ENCODE measurements around the gene PHACTR1. TPM values are rescaled to one million over a fixed set of nuclear protein-coding genes. Genes with fewer than 3 reads are reported as not detected.

Gene PHACTR1
- total and polyA plus RNA-seq, 2 of the 4 experiments (the other 2 are of a cell fraction), result not detected

GRCh38 chr6:13229205-13230085 is 512.9 kb downstream of the PHACTR1 start:
- H3K79me1 ChIP-seq (ENCODE audit: low read depth in 1 of 2, low read length in 2 of 2), result no peaks in the 10 kb centered on the region
- H4K20me1 ChIP-seq (ENCODE audit: insufficient read depth, low read length), result no peaks in the 10 kb centered on the region
- H3K18ac ChIP-seq (ENCODE audit: low read depth, low read length), result no peak overlapping the region
- H3K36me3 ChIP-seq (ENCODE audit: control insufficient read depth, insufficient read depth, low read length), result no peaks in the 10 kb centered on the region
- no peak overlapping the region for H3K23ac ChIP-seq (ENCODE audit: low read depth, low read length)
- no peak overlapping the region for H3K4me2 ChIP-seq (ENCODE audit: low read depth, low read length)
- H3K56ac ChIP-seq (ENCODE audit: extremely low read depth, insufficient read depth, low read length), result no peak overlapping the region
- no peak overlapping the region for H2AFZ ChIP-seq (replicated peaks; ENCODE audit: low read length, poor library complexity)
- dilution Hi-C loops (cut with HindIII; ENCODE audit: low sequenced_read_pairs, unreplicated experiment), result no loop called here
- ATAC-seq (ENCODE audit: low read depth), result no peak
- H2BK120ac ChIP-seq (ENCODE audit: low read depth, low read length), result no peak overlapping the region
- H3K4me1 ChIP-seq (ENCODE audit: control insufficient read depth, insufficient read depth, low read length), result no peaks in the 10 kb centered on the region
- no peak overlapping the region for H3K4me3 ChIP-seq (ENCODE audit: insufficient read depth, low read depth, low read length)
- no peak overlapping the region for H4K8ac ChIP-seq (ENCODE audit: low read depth in 2 of 2, low read length in 2 of 2)
- H3K9ac ChIP-seq (ENCODE audit: low read depth, low read length), result no peak overlapping the region
- H3K9me1 ChIP-seq (ENCODE audit: insufficient read depth, low read length), result no peaks in the 10 kb centered on the region
- peak overlapping the region; percentile 28 for H2AK9ac ChIP-seq (replicated peaks; ENCODE audit: low read depth, low read length, poor library complexity)
- H3K27me3 ChIP-seq (ENCODE audit: control insufficient read depth, insufficient read depth, low read length), result peaks cover 2% of the 10 kb centered on the region; the same call in 1 of the 2 replicates
- no peak overlapping the region for H2BK5ac ChIP-seq (ENCODE audit: low read depth, low read length, poor library complexity, severe bottlenecking)
- H4K91ac ChIP-seq (ENCODE audit: insufficient read depth, low read depth, low read length), result no peak overlapping the region
- no peak overlapping the region for H2BK20ac ChIP-seq (ENCODE audit: low read depth, low read length)
- H3K27ac ChIP-seq (ENCODE audit: insufficient read depth, low read length), result no peak overlapping the region
- no peak overlapping the region for H3K14ac ChIP-seq (replicated peaks; ENCODE audit: low read depth, low read length)
- no peak overlapping the region for H4K5ac ChIP-seq (ENCODE audit: low read depth, low read length)
- H2BK15ac ChIP-seq (ENCODE audit: low read depth, low read length), result no peak overlapping the region
- intact Hi-C loops (cut with micrococcal nuclease), result no loop called here
- H3K4ac ChIP-seq (ENCODE audit: low read depth, low read length), result no peak overlapping the region
- ChIA-PET CTCF (no interaction called here), POLR2A (ENCODE audit: unreplicated experiment) (no interaction called here)
- WGBS, 2 experiments (ENCODE audit: extremely low coverage in 2 of 2, insufficient read length in 1 of 2), result 57% methylated on average over 4 of the region's 9 CpGs; no CpG with 5 or more reads in 1 of the 2 experiments
- no peaks in the 10 kb centered on the region for H3K9me3 ChIP-seq (ENCODE audit: control insufficient read depth, insufficient read depth, low read length)
- in situ Hi-C loops (cut with MboI; ENCODE audit: low sequenced_read_pairs), result no loop called here
- BruUV-seq (replicated peaks), result no TSS peak
- H2AK5ac ChIP-seq (ENCODE audit: low read depth, low read length), result no peak overlapping the region
- no peak for DNase-seq
- TF ChIP-seq, protein P1, sequence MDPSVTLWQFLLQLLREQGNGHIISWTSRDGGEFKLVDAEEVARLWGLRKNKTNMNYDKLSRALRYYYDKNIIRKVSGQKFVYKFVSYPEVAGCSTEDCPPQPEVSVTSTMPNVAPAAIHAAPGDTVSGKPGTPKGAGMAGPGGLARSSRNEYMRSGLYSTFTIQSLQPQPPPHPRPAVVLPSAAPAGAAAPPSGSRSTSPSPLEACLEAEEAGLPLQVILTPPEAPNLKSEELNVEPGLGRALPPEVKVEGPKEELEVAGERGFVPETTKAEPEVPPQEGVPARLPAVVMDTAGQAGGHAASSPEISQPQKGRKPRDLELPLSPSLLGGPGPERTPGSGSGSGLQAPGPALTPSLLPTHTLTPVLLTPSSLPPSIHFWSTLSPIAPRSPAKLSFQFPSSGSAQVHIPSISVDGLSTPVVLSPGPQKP (IDR thresholded peaks at IDR 0.05; ENCODE audit: borderline replicate concordance, low read depth, low read length), result no peak
- no peak for TF ChIP-seq RFX5 (IDR thresholded peaks at IDR 0.05; ENCODE audit: low read depth, low read length)
- TF ChIP-seq MAFK (IDR thresholded peaks at IDR 0.05; ENCODE audit: low read depth, low read length), result no peak
- TF ChIP-seq SMC3 (IDR thresholded peaks at IDR 0.05; ENCODE audit: low read depth, low read length), result no peak
- no peak for TF ChIP-seq CEBPB (IDR thresholded peaks at IDR 0.05; ENCODE audit: low read depth, low read length)
- TF ChIP-seq CHD1 (IDR thresholded peaks at IDR 0.05; ENCODE audit: low read depth, low read length), result no peak
- no peak for TF ChIP-seq FOS (IDR thresholded peaks at IDR 0.05; ENCODE audit: low read depth, low read length)
- TF ChIP-seq NFE2L2 (IDR thresholded peaks at IDR 0.05; ENCODE audit: low read depth, low read length), result no peak
- TF ChIP-seq, protein P2, sequence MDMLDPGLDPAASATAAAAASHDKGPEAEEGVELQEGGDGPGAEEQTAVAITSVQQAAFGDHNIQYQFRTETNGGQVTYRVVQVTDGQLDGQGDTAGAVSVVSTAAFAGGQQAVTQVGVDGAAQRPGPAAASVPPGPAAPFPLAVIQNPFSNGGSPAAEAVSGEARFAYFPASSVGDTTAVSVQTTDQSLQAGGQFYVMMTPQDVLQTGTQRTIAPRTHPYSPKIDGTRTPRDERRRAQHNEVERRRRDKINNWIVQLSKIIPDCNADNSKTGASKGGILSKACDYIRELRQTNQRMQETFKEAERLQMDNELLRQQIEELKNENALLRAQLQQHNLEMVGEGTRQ (IDR thresholded peaks at IDR 0.05; ENCODE audit: low read depth, low read length), result no peak
- no peak for TF ChIP-seq MXI1 (IDR thresholded peaks at IDR 0.05; ENCODE audit: borderline replicate concordance, low read depth, low read length)
- TF ChIP-seq MAZ (IDR thresholded peaks at IDR 0.05; ENCODE audit: borderline replicate concordance, low read depth, low read length), result no peak
- no peak for TF ChIP-seq BHLHE40 (IDR thresholded peaks at IDR 0.05; ENCODE audit: low read depth, low read length)
- TF ChIP-seq POLR2A (IDR thresholded peaks at IDR 0.05; ENCODE audit: low read depth, low read length), result no peak
- TF ChIP-seq, protein P3, sequence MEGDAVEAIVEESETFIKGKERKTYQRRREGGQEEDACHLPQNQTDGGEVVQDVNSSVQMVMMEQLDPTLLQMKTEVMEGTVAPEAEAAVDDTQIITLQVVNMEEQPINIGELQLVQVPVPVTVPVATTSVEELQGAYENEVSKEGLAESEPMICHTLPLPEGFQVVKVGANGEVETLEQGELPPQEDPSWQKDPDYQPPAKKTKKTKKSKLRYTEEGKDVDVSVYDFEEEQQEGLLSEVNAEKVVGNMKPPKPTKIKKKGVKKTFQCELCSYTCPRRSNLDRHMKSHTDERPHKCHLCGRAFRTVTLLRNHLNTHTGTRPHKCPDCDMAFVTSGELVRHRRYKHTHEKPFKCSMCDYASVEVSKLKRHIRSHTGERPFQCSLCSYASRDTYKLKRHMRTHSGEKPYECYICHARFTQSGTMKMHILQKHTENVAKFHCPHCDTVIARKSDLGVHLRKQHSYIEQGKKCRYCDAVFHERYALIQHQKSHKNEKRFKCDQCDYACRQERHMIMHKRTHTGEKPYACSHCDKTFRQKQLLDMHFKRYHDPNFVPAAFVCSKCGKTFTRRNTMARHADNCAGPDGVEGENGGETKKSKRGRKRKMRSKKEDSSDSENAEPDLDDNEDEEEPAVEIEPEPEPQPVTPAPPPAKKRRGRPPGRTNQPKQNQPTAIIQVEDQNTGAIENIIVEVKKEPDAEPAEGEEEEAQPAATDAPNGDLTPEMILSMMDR (conservative IDR thresholded peaks at IDR 0.05; ENCODE audit: low read depth, low read length), result no peak
- no peak for TF ChIP-seq RCOR1 (IDR thresholded peaks at IDR 0.05; ENCODE audit: insufficient replicate concordance, low read length)
